ENCODE results near the gene XXYLT1. TPM values are rescaled to one million over a fixed set of nuclear protein-coding genes. Genes with fewer than 3 reads are reported as not detected.
"Not testable (repeated sequence)": the region's sequence is repeated elsewhere in the genome, so short reads cannot be mapped to it uniquely, and the experiment has no call there.

XXYLT1 gene
- total RNA-seq, 1 donor from 2014 or later = 93.1 TPM

DNA sequence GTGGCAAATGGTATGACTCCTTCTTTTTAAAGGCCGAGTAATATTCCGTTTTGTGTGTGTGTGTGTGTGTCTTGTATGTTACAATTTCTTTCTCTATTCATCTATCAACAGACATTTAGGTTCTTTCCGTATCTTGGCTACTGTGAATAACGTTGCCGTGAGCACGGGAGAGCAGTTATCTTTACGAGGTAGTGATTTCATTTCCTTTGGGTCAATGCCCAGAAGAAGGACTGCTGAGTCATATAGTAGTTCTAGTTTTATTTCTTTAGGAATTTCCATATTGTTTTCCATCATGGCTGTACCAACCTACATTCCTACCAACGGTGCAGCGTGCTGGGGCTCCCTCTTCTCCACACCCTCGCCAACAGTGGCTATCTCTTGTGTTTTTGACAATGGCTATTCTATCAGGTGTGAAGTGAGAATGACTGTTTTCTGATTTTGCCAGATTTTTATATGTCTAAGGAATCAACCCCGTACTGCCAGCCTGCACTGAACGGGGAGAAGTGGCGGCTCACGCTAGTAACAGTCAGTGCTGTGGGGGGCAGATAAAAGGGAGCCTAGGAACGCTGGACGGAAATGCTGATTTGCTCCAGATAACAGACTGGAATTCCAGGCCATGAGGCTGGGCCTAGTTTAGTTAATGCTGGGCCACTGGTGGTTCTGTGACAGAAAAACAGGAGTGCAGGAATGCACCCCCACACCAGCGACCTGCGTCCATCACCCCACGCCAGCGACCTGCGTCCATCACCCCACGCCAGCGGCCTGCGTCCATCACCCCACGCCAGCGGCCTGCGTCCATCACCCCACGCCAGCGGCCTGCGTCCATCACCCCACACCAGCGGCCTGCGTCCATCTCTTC, 168.1 kb downstream of the XXYLT1 start:
- DNase-seq (ENCODE audit: extremely low read depth, low read depth, low spot score) = peak; percentile 94

DNA sequence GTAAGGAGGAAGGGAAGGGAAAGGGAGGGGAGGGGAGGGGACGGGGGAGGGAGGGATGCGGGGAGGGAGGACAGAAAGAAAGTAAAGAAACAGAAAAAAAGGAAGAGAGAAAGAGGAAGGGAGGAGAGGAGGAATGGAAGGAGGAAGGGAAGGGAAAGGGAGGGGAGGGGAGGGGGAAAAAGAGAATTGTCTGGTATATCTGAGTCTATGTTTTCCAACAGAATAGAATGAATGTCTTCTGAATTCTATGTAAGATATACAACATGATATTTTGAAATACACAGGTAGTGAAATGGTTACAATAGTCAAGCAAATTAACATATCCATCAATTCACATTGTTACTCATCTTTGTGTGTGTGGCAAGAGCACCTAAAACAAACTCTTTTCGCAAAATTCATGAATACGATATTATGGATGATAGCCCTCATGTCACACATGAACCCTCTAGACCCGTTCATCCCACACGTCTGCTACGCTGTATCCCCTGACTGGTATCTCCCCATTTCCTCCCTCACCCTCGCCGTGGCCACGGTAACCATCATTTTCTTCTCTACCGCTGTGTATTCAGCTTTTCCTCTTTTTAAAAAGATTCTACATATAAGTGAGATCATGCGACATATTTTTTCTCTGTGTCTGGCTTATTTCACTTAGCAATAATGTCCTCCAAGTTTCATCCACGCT, 168.9 kb downstream of the XXYLT1 start:
- no peak for DNase-seq (ENCODE audit: extremely low read depth, low read depth, low spot score)

DNA sequence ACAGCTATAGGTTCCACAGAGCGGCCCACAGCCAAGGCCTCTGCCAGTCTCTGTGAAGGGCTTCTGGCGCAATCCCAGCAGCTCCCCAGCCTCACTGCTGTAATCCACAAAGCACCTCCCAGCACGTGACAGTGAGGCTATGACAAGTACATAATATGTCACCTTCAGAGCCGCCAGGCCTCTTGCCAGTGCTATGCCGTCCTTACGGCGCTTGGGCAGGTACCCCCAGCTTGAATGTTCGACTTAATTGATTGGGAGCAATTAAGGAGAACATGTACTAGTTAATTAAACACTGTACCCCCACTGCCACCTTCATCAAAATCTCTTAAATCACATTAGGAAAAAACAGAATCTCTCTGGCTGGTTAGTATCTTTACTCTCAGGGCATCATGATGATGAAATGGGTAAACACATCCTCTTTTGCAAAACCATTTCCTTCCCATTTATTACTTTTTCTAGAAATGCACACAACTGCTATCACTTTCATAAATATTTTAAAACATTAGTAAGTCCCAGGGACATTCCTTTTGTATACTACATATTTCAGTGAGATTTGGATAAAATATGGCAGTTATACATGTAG, 169.9 kb downstream of the XXYLT1 start:
- no peak for DNase-seq (ENCODE audit: extremely low read depth, low read depth, low spot score)

DNA sequence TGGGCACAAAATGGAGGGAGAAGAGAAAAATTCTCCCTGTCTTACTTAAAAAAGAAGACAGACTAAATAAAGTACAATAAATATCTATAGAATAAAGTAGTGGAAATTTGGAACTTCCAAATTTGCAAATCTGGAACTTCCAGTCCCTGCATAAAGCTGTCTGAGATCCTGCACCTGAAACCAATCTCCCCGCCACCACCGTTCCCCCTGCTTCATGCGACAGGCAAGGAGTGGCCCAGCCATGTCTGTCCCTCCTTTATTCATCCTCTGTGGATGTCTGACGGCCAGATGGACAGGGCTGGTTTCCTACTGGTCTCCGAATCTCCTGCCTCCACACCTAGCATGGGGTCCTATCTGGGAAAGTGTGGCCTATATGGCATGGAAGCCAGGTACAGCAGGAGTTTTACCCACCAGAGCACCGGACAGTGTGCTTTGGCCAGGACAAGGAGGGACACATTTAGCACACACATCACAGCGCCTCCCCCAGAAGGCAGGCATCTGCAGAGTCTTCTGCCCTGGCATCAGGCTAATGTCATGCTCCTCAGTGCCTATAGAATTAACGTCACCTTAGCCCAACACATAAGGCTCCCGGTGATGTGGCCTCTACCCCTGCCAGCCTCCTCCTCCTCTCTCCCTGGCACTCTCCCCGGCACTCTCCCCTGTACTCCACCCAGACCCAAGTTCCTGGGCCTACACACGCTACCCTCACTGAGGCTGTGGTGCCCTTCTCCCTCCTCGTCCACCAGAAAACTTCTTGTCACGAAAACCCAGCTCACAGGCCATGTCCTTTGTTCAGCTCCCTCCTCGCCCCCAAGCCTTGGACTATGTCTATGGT, 170.8 kb downstream of the XXYLT1 start:
- DNase-seq (ENCODE audit: extremely low read depth, low read depth, low spot score) = no peak

- DNase-seq (ENCODE audit: extremely low read depth, low read depth, low spot score) = no peak
These were observed 172.0 kb downstream of the XXYLT1 start for GRCh38 chr3:195098741-195099525.

- DNase-seq (ENCODE audit: extremely low read depth, low read depth, low spot score) = no peak
These were observed 173.4 kb downstream of the XXYLT1 start for GRCh38 chr3:195097331-195098255.

- no peak for DNase-seq (ENCODE audit: extremely low read depth, low read depth, low spot score)
These were observed 174.3 kb downstream of the XXYLT1 start for GRCh38 chr3:195096484-195097330.

DNA sequence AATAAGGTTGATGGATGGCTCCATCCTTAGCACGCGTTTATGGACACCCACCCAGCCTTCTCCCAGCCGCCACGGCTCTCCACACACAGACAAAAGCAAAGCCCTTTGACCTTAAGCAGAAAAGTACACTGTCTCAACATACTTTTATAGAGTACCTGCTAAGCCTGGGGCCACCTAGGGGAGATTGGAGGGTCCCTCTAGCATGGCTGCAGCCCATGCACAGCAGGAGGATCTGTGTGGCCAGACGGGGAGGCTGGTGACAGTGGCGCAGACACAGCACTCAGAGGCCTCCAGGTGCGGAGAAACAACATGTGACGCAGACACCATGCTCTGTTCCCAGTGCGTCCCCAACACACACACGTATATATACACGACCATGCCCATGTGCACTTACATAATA, 174.9 kb downstream of the XXYLT1 start:
- no peak for DNase-seq (ENCODE audit: extremely low read depth, low read depth, low spot score)

- DNase-seq (ENCODE audit: extremely low read depth, low read depth, low spot score) = no peak
These were observed 175.3 kb downstream of the XXYLT1 start for GRCh38 chr3:195095704-195096036.

DNA sequence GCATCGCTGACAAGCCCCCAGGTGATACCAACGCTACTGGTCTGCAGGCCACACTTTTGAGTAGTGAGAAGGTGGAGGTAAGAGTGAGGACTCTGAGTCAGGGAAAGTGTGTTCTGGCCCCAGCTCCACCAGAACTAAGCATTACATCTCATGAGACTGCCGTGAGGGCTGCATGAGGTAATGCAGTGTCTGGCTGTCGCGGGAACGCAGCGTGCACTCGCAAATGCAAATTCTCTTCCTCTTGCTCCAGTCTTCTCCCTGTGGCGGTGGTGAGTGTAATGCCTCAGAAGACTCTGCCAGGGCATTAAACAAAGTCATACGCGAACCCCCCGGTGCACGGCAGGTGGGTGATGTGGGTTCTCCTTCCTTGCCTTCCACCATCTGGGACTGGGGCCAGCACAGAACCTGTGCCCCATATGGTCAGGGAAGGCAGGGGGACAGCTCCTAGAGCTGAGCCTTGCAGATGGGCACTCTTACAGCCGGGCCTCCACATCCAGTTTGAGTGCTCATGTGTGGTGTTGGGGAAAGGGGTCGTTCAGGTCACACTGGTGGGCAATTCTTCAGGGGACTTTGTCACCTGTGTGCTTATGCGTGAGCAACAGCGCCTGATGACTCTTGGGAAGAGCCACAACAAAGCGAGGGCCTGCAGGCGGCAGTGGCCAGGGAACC, 175.8 kb downstream of the XXYLT1 start:
- DNase-seq (ENCODE audit: extremely low read depth, low read depth, low spot score) = no peak

DNA sequence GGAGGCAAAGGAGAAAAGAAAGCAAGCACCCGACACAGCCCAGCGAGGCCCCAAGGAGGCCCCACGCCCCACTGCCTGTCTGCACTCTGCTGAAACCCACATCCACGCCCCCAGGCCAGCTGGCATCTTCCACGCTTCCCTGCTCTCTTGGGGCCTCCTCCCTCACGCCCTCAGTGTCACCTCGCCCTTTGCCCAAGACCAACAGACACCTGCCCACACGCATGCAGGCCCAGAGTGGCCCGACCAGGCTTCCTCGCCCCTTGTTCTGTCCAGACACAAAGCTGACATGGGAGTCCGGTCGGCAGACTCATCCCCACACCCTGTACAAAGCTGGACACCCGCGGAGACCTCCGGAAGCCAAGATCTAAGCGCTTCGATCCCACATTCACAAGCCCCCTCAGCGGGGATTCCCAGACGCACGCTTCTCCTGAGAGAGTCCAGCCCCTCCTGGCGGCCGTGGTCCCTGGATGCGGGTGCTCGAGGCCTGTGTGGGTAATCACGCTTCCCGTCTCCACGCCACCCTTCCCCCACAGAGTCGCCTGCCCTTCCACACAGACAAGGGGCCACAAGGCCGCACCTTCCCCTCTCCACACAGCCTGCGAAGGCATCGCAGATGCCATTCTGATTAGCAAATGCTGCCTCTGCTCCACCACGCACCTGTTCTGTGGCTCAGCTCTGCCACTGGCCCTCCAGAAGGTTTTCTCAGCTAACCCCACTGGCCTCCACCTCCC, 176.6 kb downstream of the XXYLT1 start:
- no peak for DNase-seq (ENCODE audit: extremely low read depth, low read depth, low spot score)

DNA sequence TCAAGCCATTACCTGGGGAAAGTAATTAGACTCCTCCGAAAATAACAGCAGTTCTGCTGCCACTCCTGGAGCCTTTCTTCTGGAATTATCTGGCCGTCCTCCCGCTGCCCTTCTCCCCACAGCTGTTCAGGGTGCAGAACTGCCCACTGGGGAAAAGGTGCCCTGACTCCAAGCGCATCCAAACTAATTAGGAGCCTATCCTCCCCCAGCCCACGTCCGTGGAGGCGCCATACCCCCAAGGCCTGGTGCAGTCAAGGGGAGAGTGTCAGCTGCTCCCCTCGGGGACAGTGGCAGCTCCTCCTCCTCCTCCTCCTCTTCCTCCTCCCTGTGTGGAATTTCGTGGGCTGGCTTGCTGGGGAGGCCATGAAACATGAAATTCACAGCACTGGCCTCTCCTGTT, 177.2 kb downstream of the XXYLT1 start:
- DNase-seq (ENCODE audit: extremely low read depth, low read depth, low spot score) = no peak

- DNase-seq (ENCODE audit: extremely low read depth, low read depth, low spot score) = not testable (repeated sequence)
These were observed 182.9 kb downstream of the XXYLT1 start for GRCh38 chr3:195087840-195088601.

GRCh38 chr3:195087328-195087727, 183.6 kb downstream of the XXYLT1 start:
- DNase-seq (ENCODE audit: extremely low read depth, low read depth, low spot score) = no peak

GRCh38 chr3:195086885-195087284, 184.1 kb downstream of the XXYLT1 start:
- DNase-seq (ENCODE audit: extremely low read depth, low read depth, low spot score) = no peak

DNA sequence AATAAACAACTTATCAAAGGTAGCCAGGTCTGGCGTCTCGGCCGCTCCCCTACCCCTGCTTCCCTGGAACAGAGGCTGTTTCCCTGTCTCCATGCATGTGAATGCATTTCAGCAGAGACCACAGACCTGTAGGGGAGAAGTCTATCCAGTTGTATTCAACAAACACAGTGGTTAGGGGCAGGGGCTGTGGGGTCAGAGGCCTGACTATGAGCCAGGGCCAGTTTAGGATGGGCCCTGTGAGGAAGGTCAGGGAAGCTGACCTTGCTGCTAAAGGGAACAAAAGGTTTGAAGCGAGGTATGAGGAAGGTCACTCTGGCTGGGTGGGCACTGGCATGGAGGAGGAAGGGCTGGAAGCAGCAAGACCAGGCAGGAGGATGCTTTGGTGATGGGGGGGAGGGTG, 184.6 kb downstream of the XXYLT1 start:
- no peak for DNase-seq (ENCODE audit: extremely low read depth, low read depth, low spot score)
